ENCODE results near the gene ARHGAP23. TPM values are rescaled to one million over a fixed set of nuclear protein-coding genes. Genes with fewer than 3 reads are reported as not detected.

The ARHGAP23 gene
- total RNA-seq, 3 donors from 2014 or later (not counting 1 experiment from before 2014, with no cell fraction given), result 0.19 to 1.8 (median 1.7) TPM

- no peak overlapping the region for H3K27ac ChIP-seq (ENCODE audit: low read length)
- H3K9me3 Mint-ChIP-seq, result no peaks in the 10 kb centered on the region
- H3K9me3 ChIP-seq (ENCODE audit: control insufficient read depth, insufficient read depth, low read length), result no peaks in the 10 kb centered on the region
- no peak overlapping the region for H3K4me3 Mint-ChIP-seq
- H3K27ac Mint-ChIP-seq, result no peak overlapping the region
- peaks cover 26 to 41% of the 10 kb centered on the region in 2 donors for H3K27me3 Mint-ChIP-seq (ENCODE audit: low read depth in 2 of 2)
- no peak for TF ChIP-seq CTCF (IDR thresholded peaks at IDR 0.05)
- H3K36me3 Mint-ChIP-seq, result no peaks in the 10 kb centered on the region
- DNase-seq (peak in 1 of 2 donors; percentile 25), ATAC-seq (no peak)
- H3K4me1 Mint-ChIP-seq, result peaks cover 5 to 10% of the 10 kb centered on the region in 2 donors
- H3K4me3 ChIP-seq (ENCODE audit: low read length), result no peak overlapping the region
- no peaks in the 10 kb centered on the region for H3K36me3 ChIP-seq (ENCODE audit: control insufficient read depth, insufficient read depth, low read length)
- intact Hi-C loops (cut with micrococcal nuclease), result no loop called here
- H3K27me3 ChIP-seq (ENCODE audit: control insufficient read depth, insufficient read depth, low read length), result peaks cover 19% of the 10 kb centered on the region
- H3K4me1 ChIP-seq (ENCODE audit: control insufficient read depth, insufficient read depth, low read length), result peaks cover 12% of the 10 kb centered on the region
- WGBS (ENCODE audit: insufficient coverage), result 15% methylated on average over 6 of the region's 10 CpGs
These were observed 8.7 kb upstream of the ARHGAP23 start for GRCh38 chr17:38419508-38419981.

GRCh38 chr17:38420518-38420917, 7.7 kb upstream of the ARHGAP23 start:
- Histone ChIP-seq H3K4me1 (ENCODE audit: control insufficient read depth, insufficient read depth, low read length) (peaks cover 3% of the 10 kb centered on the region), H3K27me3 (ENCODE audit: control insufficient read depth, insufficient read depth, low read length) (peaks cover 21% of the 10 kb centered on the region), H3K27ac (ENCODE audit: low read length) (no peak overlapping the region), H3K9me3 (ENCODE audit: control insufficient read depth, insufficient read depth, low read length) (no peaks in the 10 kb centered on the region), H3K4me3 (ENCODE audit: low read length) (no peak overlapping the region), H3K36me3 (ENCODE audit: control insufficient read depth, insufficient read depth, low read length) (no peaks in the 10 kb centered on the region)
- H3K9me3 Mint-ChIP-seq, result no peaks in the 10 kb centered on the region
- H3K27me3 Mint-ChIP-seq (ENCODE audit: low read depth in 2 of 2), result peaks cover 36 to 50% of the 10 kb centered on the region in 2 donors
- TF ChIP-seq CTCF (IDR thresholded peaks at IDR 0.05), result no peak
- no peak for DNase-seq
- H3K27ac Mint-ChIP-seq, result no peak overlapping the region
- H3K4me1 Mint-ChIP-seq, result peaks cover 5 to 17% of the 10 kb centered on the region in 2 donors
- ATAC-seq, result no peak
- H3K36me3 Mint-ChIP-seq, result no peaks in the 10 kb centered on the region
- H3K4me3 Mint-ChIP-seq, result no peak overlapping the region
- intact Hi-C loops (cut with micrococcal nuclease), result no loop called here
- WGBS (ENCODE audit: insufficient coverage), result 86% methylated on average over 6 of the region's 6 CpGs

- H3K27me3 ChIP-seq (ENCODE audit: control insufficient read depth, insufficient read depth, low read length), result peaks cover 22% of the 10 kb centered on the region
- DNase-seq (no peak), ATAC-seq (no peak)
- no peak overlapping the region for H3K4me3 ChIP-seq (ENCODE audit: low read length)
- TF ChIP-seq CTCF (IDR thresholded peaks at IDR 0.05), result no peak
- H3K4me1 ChIP-seq (ENCODE audit: control insufficient read depth, insufficient read depth, low read length), result peaks cover 3% of the 10 kb centered on the region
- H3K9me3 Mint-ChIP-seq, result no peaks in the 10 kb centered on the region
- no peak overlapping the region for H3K27ac ChIP-seq (ENCODE audit: low read length)
- H3K4me3 Mint-ChIP-seq, result no peak overlapping the region
- intact Hi-C loops (cut with micrococcal nuclease), result no loop called here
- no peaks in the 10 kb centered on the region for H3K36me3 Mint-ChIP-seq
- WGBS (ENCODE audit: insufficient coverage), result 63% methylated on average over 12 of the region's 14 CpGs
- H3K9me3 ChIP-seq (ENCODE audit: control insufficient read depth, insufficient read depth, low read length), result no peaks in the 10 kb centered on the region
- peaks cover 5 to 18% of the 10 kb centered on the region in 2 donors for H3K4me1 Mint-ChIP-seq
- H3K27me3 Mint-ChIP-seq (ENCODE audit: low read depth in 2 of 2), result peaks cover 39 to 48% of the 10 kb centered on the region in 2 donors
- H3K36me3 ChIP-seq (ENCODE audit: control insufficient read depth, insufficient read depth, low read length), result no peaks in the 10 kb centered on the region
- H3K27ac Mint-ChIP-seq, result no peak overlapping the region
These were observed 7.0 kb upstream of the ARHGAP23 start for GRCh38 chr17:38421171-38421841.
